ENCODE data around the gene XPNPEP3.

DNA sequence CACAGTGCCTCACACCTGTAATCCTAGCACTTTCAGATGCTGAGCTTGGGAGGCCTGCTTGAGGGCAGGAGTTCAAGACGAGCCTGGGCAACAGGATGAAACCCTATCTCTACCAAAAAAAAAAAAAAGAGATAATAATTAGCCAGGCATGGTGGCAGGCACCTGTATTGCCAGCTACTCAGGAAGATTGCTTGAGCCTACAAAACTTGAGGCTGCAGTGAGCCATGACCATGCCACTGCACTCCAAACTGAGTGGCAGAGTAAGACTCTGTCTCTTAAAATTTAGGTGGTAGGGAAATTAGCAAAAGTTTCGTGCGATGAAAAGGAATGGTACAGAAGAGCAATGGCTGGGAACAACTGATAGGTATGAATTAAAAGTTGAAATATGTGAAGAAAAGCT is 18.5 kb upstream of the XPNPEP3 start:
- TF ChIP-seq, protein P1, sequence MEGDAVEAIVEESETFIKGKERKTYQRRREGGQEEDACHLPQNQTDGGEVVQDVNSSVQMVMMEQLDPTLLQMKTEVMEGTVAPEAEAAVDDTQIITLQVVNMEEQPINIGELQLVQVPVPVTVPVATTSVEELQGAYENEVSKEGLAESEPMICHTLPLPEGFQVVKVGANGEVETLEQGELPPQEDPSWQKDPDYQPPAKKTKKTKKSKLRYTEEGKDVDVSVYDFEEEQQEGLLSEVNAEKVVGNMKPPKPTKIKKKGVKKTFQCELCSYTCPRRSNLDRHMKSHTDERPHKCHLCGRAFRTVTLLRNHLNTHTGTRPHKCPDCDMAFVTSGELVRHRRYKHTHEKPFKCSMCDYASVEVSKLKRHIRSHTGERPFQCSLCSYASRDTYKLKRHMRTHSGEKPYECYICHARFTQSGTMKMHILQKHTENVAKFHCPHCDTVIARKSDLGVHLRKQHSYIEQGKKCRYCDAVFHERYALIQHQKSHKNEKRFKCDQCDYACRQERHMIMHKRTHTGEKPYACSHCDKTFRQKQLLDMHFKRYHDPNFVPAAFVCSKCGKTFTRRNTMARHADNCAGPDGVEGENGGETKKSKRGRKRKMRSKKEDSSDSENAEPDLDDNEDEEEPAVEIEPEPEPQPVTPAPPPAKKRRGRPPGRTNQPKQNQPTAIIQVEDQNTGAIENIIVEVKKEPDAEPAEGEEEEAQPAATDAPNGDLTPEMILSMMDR (IDR thresholded peaks at IDR 0.05), result no peak
- TF ChIP-seq POLR2A (IDR thresholded peaks at IDR 0.05), result no peak
